ENCODE results near the gene TBC1D23. TPM values are rescaled to one million over a fixed set of nuclear protein-coding genes. Genes with fewer than 3 reads are reported as not detected.
A peak's percentile ranks its signal among the peaks of the same experiment; 100 is the strongest.
"Not testable (repeated sequence)": the region's sequence is repeated elsewhere in the genome, so short reads cannot be mapped to it uniquely, and the experiment has no call there.

TBC1D23 gene
- total RNA-seq = 46.1 and 49.1 TPM in 2 replicates

DNA sequence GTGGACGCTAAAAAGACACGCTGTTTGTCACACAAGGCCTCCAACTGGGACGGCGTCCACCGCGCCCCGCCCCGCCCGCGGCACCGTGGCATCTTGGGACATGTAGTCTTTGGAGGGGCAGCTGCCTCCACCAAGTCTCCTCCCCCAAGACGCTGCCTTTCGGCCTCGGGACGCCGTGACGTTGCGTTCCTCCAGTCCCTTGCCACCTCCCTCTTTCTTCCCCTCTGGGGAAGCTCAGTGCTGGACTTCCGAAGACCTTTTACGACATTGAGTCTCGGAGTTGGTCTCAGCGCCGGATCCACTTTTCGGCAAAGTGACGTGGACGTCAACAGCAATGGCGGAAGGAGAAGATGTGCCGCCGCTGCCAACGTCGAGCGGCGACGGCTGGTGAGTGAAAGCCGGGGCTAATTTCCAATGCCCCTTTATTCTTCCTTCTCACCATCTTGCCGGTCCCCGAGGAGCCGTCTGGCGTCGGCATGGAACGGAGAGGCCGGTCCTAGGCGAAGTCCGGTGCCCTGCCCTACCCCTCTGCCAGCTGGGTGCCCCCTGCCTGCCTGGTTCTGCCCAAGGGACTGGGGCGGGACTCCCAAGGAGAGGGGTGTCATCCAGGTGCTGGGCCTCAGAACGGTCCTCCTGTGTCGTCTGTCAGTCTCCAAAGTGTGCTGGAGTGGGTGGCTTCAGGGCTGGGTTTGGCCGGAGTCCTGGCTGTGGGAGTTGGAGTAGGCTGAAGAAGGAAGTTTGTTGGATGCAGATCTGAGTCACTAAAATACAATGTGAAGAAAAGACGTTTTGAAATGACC is at the start of gene TBC1D23:
TSS of gene TBC1D23 (plus strand) at position 308 of the 800 bp plus-strand sequence. CDS start at position 335, 27 bp downstream.
- peak; percentile 100 for DNase-seq

DNA sequence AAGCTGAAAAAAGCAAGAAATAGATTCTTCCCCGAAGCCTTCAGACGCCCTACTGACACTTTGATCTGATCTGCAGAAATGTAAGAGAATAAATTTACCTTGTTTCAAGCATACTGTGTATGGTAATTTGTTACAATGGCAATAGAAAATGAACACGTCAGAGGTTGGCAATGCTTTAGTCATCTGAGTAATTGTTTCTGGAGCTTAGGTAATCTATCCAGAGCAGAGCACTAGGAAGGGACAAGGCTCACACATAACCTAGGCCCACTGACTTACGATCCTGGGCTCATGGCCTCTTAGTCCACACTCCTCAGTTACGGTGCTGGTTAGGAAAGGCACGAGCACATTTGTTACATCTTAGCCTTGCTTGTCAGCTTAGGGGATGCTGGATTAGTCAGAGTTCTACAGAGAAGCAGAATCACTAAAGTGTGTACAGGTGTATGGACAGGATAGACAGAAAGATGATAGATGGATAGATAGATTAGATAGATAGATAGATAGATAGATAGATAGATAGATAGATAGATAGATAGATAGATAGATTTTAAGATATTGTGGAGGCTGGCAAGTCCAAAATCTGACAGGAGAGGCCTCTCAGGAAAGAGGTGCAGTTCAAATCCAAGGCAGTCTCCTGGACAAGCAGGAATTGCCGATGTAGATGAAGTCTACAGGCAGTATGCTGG is 46.8 kb upstream of the TBC1D23 start:
- DNase-seq = peak; percentile 17

DNA sequence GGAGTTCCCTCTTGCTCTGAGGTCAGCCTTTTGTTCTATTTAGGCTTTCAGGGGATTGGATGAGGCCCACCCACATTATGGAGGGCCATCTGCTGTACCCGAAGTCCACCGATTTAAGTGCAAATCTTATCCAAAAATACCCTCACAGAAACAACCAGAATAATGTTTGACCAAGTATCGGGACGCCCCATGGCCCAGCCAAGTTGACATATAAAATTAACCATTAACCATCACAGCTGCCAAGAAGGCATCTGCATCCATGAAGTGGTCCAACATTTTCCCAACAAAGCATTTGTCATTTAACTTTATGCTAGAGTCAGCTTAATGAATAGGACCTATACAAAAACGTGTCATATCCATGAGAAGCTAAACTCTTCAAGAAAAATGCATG is 46.2 kb upstream of the TBC1D23 start:
- no peak for DNase-seq

DNA sequence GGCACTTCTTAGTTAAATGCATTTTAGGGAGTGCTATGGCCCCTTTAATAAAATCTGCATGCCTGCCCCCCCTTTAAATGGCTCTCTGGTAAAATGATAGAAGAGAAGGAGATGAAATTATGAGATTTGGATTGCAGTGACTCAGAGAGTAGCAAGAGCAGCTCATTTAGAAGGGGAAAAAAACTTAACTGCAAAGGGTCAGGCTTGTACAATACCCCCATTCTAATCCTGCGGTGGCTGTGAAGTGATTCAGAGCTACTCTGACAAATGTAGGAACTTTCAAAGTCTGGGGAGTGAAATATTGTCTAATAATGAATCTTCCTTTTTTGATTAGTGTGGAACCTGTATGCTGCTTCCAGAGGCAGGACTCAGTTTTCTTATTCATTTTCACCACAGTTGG is 44.1 kb upstream of the TBC1D23 start:
- DNase-seq = no peak

DNA sequence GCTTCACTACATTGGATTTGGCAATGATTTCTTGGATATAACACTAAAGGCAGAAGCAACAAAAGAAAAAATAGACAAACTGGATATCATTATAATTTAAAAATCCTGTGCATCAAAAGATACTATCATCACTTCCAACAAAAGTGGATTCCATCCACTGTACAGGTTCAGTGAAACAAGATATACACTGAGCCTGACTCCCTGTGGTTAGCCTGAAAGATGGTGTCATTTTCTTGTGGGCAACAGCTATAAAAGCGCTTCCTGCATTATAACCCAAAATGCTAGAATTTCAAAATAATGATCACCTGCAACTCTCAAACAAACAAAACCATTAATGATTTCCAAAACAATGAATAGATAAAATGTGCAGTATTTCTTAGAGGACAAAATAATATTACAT is 39.6 kb upstream of the TBC1D23 start:
- no peak for DNase-seq

DNA sequence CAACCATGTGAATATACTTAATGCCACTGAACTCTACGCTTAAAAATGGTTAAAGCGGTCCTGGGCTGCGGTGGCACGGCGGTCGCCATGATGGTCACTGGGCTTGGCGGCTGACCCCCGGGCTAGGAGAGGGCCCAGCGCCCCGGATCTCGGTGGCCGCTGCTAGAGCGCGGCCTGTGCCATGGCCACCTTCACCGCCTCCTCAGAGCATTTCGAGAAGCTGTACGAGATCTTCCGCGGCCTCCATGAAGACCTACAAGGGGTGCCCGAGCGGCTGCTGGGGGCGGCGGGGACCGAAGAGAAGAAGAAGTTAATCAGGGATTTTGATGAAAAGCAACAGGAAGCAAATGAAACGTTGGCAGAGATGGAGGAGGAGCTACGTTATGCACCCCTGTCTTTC is 35.6 kb upstream of the TBC1D23 start:
- DNase-seq = no peak

DNA sequence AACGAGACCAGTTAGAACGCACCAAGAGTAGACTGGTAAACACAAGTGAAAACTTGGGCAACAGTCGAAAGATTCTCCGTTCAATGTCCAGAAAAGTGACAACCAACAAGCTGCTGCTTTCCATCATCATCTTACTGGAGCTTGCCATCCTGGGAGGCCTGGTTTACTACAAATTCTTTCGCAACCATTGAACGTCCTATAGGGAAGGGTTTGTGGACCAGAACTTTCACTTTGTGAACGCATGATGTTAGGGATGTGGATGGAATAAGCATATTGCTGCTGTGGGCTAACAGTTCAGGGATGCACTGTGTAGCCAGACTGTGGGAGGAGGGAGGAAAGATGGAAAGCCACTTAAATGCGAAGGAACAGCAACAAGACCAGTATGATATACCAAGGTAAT is 34.9 kb upstream of the TBC1D23 start:
- no peak for DNase-seq

DNA sequence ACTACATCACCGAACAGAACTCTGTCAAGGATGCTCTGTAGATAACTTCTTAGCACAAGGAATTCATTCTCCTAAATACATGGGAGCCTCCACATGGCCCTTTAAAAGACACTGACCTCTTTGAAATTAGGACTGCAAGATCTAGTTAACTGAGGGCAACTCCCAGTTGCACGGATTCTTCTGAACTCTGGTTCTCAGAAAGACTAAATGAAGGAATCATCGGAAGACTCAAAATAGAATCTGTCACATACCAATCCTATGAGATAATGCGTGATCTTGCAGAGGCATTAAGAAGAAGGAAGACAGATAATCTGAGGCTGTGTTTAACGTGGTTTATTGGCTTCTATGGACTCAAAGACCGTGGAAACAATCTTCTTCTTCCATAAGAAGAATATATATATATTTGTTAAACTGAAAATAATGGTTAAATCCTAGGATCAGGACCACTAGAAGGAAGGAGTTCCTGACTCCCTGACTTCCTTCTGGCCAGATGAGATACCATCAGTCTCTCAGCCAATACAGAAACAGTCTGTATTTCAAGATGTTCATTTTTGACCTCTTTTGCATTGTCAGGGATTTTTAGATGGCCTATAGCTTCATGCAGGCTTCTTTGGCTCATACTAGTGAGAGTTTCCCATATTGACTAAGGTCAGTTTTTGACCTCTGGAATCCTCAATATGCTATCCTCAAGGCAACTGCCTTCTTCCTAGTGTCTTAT is 33.9 kb upstream of the TBC1D23 start:
- DNase-seq = peak; percentile 2

DNA sequence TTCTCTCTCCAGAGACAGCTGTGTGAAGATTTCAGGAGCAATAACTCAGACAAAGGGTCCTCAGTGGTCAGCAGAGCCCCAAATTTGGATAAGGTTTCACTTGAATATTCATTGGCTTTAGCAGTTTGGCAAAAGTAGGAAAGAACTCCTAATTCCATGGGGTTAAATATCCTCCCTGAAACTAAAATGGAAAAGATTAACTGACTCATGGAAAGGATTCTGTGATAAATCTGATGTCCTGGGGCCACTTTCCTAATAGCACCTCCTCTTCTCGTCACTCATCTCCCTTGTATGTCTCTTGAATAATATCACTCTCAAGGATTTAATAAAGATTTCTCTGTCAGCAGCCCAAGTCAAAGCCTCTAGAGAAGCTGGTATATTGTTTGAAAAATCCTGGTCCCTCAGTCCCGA is 33.3 kb upstream of the TBC1D23 start:
- DNase-seq = no peak

DNA sequence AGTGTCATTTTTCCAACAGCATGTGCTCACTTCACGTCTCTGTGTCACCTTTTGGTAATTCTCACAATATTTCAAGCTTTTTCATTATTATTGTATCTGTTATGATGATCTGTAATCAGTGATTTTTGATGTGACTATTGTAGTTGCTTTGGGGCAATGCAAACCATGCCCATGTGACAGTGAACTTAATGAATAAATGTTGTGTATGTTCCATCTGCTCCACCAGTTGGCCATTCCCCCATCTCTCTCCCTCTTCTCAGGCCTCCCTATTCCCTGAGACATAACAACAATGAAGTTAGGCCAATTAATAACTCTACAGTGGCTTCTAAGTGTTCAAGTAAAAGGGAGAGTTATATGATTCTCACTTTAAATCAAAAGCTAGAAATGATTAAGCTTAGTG is 32.5 kb upstream of the TBC1D23 start:
- DNase-seq = no peak

DNA sequence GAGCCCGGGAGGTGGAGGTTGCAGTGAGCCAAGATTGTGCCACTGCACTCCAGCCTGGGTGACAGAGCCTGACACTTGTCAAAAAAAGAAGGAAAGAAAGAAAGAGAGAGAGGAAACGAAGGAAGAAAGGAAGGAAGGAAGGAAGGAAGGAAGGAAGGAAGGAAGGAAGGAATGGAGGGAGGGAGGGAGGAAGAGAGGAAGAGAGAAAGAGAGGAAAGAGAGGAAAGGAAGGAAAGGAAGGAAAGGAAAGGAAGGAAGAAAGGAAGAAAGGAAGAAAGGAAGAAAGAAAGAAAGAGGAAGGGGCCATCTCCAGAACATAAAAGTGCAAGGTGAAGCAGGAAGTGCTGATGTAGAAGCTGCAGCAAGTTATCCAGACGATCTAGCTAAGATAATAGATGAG is 31.6 kb upstream of the TBC1D23 start:
- not testable (repeated sequence) for DNase-seq

DNA sequence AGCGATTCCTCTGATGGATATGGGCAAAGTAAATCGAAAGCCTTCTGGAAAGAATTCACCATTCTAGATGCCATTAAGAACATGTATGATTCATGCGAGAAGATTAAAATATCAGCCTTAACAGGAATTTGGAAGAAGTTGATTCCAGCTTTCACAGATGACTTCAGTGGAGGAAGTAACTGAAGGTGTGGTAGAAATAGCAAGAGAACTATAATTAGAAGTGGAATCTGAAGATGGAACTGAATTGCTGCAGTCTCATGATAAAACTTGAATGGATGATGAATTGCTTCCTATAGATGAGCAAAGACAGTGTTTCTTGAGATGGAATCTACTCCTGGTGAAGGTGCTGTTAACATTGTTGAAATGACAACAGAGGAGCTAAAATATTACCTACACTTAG is 30.1 kb upstream of the TBC1D23 start:
- DNase-seq = no peak

DNA sequence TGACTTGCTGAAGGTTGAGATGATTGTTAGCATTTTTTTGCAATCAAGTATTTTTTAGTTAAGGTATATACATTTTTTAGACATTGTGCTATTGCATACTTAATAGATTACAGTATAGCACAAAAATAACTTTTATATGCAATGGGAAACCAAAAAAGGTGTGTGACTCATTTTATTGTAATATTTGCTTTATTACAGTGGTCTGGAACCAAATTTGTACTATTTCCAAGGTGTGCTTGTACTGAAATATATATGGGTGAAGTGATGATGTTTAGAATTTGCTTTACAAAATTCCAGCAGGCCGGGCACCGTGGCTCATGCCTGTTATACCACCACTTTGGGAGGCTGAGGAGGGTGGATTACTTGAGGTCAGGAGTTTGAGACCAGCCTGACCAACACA is 29.1 kb upstream of the TBC1D23 start:
- no peak for DNase-seq

DNA sequence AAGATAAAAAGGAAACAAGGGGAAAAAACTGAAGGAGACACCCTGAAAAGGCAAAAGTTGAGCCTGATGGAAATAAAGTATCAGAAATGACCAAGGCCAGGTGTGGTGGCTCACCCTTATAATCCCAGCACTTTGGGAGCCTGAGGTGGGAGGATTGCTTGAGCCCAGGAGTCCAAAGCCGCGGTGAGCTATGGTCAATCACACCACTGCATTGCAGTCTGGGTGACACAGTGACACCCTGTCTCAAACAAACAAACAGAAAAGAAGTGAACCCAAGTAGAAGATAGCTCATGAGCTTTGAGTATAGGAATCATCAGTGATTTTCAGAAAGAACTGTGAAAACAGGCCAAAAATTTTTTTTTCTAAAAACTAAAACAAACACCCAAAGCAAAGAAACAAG is 26.4 kb upstream of the TBC1D23 start:
- DNase-seq = no peak

DNA sequence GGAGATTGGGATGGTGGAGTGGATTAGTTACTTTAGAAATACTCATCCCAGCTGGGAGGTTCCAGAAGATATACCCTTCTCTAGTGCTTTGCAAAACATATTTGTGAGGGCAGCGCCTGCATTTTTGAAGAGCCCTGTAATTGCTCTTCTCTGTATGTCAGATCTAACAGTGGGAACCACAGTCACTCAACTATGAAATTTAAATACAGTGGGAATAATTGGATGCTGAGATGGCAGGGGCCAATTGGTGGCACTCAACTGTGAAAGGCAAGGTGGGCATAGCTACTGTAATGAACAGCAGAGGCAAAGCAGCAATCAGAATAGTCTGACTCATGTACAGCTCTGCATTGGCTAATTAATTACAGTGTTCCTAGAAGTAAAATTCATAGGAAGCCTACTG is 22.2 kb upstream of the TBC1D23 start:
- DNase-seq = no peak

DNA sequence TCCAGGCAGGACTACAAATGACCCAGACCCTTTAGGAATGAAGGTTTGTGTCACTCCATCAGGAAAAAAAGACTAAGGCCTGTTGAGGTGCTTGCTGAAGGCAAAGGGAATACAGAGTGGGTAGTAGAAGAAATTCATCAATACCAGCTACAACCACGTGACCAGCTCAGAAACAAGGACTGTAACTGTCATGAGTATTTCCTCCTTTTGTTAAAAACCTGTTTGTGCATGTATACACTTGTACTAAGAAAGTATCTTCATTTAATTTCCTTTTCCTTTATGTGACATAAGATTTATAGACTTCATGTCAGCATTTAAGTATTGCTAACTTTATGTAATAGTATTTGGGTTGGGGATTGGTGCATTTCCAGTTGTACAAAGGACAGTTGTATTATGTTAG is 18.3 kb upstream of the TBC1D23 start:
- DNase-seq = not testable (repeated sequence)

DNA sequence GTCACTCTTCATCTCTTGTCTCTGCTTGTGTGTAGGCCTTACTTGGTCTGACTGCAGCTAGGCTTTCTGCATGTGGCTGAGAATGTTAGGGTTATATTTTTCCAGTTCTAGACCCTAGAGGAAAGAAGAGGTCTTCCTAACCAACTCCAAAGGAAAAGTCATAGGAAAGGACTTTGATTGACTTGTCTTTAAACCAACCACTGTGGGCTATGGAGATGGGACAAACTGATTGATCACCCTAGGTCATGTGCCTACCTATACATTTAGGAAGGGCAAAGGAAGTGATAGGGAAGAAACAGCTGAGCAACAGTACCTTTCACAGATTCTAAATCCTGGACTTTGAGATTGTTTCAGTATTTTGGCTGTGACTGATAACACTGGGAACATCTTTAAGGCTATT is 16.5 kb upstream of the TBC1D23 start:
- no peak for DNase-seq

DNA sequence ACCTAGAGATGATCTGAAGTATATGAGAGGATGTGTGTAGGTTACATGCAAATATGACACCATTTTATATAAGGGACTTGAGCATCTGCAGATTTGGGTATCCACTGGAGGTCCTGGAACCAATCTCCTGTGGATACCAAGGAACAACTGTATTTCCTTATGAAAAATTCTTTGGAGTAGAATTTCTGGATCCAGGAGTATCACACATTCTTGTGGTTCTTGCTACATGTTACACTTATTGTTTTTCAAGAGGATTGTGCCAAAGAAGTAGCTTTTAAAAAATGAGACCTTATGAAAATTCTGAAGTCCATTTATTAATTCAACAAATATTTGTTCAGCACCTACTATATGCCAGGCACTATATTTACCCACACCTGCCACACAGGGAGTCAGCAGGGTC is 15.7 kb upstream of the TBC1D23 start:
- no peak for DNase-seq

DNA sequence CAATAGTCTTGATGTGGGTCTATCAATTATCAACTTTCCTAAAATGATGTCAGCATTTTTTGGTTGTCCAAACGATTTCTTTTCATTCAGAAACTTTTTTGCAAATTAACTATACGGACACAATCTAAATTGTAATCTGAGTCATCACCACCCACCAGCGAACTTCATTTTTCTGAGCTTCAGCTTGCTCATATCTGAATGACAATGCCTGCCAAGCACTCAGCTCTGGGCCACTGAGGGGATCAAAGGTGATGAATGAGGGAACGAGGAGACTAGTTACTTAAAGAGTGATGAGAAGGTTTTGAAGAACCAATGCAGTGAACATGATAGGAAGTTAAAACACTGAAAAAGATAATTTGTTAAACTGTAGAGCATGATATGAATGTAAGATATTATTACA is 14.9 kb upstream of the TBC1D23 start:
- no peak for DNase-seq

DNA sequence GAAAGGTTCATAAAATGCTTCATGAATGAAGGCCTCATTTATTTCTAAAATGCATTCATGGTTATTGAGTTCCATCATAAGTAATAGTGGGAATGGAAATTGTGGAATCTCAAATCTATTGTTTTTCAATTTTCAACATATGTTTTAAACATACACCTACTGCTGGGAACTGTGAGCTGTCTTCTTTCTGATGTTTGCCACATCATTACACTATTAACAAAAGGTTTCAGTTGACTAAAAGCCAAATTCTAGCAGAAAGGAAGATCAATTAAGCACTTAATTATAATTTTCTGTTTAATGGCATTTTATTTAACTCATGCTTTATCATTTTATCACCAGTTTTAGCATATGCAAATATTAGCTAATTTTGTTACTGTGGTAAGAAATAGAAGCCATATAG is 13.8 kb upstream of the TBC1D23 start:
- DNase-seq = no peak

DNA sequence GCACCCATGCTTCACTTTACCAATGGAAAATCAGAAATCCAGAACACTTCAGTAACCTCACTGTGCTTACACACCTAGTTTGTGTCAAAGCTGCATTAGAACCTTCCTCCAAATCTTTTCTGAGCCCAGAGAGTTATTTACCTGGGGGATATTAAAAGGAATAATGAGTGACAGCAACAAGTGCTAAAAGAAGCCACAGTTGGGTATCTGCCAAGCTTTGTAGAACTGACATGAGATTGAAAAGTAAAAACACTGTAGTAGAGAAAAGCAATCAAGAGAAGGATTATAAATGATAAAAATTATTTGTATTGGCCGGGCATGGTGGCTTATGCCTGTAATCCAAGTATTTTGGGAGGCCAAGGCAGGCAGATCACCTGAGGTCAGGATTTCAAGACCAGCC is 8.8 kb upstream of the TBC1D23 start:
- DNase-seq = no peak

DNA sequence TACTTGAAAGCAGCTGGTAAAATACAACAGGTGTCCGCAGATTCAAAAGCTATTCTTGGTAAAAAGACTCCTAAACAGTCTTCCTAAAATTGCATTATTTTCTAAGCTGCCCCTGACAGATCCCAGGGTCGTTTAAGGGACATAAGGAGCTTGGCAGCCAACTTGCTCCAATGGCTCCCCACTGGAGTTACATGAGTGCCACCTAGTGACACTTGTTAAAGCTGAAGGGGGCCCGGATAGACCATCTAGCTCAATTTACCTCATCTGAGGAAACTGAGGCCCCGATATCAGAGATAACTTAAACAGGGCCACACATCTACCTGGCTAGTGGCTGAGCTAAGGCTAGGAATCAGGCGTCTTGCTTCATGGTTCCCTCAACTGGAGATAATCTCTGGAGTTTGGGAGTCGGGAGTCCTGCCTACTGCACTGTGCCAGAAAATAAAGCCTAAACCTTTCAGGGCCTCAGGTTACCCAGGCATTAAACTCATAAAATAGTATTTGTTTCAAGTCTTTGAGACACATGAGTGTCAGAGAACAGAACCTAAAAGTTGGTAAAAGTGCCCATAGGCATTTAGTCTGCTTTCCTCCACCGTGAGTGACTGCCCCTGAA is 6.5 kb upstream of the TBC1D23 start:
- peak; percentile 90 for DNase-seq

DNA sequence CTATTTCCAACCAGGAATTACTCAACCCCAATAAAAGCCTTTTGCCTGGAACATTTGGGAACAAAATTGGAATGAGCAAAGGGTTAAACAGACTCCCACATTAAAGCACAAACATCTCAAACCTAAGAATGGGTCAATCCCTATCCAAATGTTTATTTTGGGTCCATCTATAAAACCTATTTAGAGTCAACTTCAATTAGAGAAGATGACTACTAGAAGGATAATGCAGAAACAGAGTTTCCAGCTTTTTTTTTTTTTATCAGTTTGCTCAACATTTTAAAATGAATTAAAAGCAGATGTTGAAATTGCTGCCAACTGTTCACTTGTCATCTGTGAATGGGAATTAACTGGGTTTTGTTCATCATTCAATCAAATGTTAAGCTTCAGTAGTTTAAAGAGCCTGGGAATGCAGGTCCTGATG is 4.1 kb upstream of the TBC1D23 start:
- no peak for DNase-seq

All from dermis blood vessel endothelial cell (primary cell).